HG02642 (cell line): Measurements from ENCODE around the gene DEFB132.
A peak's percentile ranks its signal among the peaks of the same experiment; 100 is the strongest.

Source experiments
- ATAC-seq: cut with Tn5 transposase; IDR thresholded peaks from one replicate; pipeline ENCODE4 v1.9.1; 2021; ENCODE audit warnings: mild to moderate bottlenecking; ENCODE audit not compliant: unreplicated experiment, poor library complexity

The DEFB132 gene

DNA sequence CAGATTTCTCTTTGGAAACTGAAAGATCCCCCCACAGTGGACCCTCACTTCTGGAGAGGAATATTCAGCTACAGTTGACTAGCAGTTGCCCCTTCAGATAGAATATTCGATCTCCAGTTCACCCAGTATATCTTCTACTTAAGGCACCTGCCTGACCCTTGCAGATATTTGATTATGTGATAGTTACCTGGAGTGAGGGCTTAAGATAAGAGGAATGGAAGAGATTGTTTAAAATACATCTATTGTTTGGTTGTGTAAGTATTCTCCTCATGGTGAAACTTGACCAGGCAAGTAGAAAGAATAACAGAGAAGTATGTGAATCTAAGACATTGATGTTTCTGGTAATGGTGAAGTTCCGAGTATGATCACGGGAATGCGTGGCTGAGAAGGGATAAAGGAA, 38.3 kb downstream of the DEFB132 start:
- no peak for ATAC-seq

DNA sequence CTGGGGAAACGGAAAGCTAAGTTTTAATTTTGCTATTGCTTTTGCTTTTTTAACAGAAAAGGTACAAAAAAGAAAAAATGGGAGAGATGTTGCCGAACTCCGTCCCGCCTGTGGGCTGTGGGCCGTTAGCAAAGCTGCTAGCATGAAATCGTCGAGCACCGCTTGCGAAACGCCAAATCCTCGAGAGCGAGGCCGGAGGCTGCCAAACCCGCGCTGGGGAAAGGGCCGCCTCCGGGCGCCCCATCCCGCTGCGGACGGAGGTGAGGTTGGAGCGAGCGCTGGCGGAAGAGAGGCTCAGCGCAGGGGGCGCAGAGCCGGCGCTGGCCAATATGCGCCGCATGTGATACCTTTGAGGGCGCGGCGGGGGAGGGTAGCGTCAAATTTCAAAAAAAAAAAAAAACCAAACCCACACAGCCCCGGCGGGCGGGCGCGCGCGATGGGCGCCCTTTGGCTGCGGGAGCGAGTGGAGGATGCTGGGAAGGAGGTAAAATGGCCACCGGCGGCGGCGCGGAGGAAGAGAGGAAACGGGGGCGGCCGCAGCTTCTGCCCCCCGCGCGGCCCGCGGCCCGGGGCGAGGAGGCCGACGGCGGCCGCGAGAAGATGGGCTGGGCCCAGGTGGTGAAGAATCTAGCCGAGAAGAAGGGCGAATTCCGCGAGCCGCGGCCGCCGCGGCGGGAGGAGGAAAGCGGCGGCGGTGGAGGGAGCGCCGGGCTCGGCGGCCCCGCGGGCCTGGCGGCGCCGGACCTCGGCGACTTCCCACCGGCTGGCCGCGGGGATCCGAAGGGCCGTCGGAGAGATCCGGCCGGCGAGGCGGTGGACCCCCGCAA, 39.8 kb downstream of the DEFB132 start, which contains the start of gene ZCCHC3:
ZCCHC3 (plus strand) TSS at position 473 of the 827 bp plus-strand sequence; CDS start at position 490, 17 bp downstream.
- peak; percentile 79 for ATAC-seq

DNA sequence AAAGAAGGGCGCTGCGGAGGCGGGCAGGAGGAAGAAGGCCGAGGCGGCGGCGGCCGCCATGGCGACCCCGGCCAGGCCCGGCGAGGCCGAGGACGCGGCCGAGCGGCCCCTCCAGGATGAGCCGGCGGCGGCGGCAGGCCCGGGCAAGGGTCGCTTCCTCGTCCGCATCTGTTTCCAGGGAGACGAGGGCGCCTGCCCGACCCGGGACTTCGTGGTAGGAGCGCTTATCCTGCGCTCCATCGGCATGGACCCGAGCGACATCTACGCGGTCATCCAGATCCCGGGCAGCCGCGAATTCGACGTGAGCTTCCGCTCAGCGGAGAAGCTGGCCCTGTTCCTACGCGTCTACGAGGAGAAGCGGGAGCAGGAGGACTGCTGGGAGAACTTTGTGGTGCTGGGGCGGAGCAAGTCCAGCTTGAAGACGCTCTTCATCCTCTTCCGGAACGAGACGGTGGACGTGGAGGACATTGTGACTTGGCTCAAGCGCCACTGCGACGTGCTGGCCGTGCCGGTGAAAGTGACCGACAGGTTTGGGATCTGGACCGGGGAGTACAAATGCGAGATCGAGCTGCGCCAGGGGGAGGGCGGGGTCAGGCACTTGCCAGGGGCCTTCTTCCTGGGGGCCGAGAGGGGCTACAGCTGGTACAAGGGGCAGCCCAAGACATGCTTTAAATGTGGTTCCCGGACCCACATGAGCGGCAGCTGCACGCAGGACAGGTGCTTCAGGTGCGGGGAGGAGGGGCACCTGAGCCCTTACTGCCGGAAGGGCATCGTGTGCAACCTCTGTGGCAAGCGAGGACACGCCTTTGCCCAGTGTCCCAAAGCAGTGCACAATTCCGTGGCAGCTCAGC, 40.6 kb downstream of the DEFB132 start:
- ATAC-seq: peak; percentile 30

DNA sequence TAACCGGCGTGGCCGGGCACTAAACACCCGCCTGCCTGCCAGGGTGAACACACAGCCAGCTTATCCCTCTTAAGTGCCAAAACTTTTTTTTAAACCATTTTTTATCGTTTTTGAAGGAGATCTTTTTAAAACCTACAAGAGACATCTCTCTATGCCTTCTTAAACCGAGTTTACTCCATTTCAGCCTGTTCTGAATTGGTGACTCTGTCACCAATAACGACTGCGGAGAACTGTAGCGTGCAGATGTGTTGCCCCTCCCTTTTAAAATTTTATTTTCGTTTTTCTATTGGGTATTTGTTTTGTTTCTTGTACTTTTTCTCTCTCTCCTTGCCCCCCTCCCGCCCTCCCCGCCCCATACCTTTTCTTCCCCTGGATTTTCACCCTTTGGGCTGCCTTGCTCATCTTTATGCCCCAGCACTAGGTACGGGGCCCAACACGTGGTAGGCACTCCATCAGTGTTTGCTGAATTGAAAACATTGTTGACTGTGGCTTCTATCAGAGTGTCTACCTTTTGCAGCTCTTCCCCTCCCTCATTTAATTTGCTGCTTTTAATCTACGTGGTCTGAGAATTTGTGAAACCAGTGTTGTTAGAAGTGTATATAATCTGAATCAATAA, 41.4 kb downstream of the DEFB132 start:
- ATAC-seq: no peak

DNA sequence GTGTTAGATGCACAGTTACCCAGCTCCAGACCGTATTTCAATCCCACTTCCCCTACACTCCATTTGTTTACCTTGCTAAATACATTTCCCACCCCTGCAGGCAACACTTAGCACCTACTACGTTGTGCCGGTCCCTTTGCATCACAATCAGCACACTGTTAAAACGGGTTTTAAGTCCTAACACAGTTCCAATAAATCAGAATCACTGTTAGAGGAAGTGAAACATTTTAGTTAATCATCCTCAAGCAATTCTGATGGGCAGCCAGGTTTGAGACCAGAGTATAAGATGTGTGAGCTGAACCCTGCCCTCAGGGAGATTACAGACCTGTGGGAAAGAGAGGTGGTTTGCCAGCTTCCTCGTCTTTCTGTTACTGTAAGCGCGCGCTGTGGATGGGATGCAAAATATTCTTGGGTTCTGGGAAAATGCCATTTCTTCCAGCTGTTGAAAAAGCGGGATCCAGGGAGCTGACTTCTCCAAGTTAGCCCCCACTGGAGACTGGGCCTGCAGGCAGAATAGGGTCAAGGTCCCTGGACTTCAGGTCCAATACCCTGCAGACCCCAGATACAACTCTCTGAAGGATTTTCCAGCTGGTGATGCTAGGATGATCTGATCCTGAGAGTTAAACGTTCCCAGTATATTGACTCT, 42.9 kb downstream of the DEFB132 start:
- ATAC-seq: no peak

DNA sequence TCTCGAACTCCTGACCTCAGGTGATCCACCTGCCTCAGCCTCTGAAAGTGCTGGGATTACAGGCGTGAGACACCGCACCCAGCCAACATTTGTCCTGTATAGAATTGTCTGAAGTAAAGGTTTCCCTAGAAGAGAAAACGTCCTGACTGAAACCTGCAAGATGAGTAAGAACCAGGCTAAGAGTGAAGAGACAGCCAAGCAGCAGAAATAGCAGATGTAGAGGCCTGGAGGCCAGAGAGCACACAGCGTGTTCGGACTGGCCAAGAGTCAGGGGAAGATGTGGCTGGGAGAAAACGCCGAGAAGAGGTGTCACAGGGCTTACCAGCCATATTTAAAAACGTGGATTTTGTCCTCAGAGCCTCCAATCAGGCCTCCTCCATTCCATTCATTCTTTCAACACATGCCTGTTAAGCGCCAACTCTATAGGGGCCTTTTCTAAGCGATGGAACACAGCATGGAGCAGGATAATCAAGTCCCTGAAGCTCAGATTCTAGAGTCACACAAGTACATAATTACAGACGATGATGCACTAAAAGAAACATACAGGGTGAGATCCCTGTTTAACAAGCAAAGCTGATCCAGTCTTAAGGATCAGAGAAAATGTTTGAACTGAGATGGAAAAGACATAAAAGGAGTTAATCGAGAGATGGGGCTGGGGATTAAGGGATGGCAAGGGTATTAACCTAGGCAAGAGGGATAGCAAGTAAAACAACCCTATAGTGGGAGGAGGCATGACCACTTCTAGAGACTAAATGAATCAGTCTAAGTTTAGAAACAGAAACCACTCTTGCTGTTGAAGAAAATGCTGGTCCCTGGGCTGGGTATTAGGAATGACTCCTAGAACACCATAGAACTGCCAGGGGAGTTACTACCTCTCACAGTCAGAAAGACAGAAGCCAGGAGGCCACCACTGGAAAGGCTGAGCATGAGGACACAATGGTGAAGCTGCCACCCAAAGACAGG, 44.6 kb downstream of the DEFB132 start:
- ATAC-seq: no peak

DNA sequence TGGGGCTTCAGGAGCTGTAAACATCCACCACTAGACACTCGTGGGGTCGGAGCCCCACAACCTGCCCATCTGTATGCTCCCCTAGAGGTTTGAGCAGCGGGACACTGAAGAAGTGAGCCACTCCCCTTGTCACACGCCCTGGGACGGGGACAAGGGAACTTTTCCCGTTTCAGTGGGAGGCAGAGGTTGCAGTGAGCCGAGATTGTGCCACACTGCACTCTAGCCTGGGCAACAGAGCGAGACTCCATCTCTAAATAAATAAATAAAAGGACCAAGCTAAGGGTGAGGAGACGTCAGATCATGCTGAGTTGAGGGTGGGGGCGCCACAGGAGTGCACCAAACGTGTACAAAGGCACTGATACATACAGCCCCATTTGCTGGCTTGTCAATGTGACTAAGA, 48.2 kb downstream of the DEFB132 start:
- no peak for ATAC-seq

DNA sequence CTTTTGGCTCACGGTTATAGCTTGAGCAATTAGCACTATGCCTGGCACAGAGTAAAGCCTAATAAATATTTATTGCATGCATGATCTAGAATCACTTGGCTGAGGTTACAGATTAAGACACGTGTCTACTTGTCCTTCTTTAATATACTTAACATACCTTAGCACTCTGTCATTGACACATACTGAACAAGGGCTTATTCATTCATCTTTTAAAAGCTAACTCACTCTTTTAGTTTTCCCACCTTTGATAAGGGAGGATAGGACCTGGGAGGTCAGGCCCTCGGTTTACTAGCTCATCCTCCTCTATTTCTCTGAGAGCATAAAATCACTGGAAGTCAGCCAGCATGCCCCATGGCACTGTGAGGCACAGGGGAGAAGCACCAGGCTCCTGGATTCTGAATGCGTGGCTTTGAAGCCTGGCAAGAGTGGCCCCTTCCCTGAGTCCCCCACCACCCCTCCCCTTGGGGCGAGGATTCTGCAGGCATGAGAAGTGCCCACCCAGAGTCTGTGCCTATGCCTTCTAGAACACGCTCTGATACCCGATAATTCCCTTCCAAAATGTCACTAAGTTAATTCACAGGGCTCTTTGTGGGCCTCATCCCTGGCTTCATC, 51.0 kb downstream of the DEFB132 start:
- no peak for ATAC-seq

DNA sequence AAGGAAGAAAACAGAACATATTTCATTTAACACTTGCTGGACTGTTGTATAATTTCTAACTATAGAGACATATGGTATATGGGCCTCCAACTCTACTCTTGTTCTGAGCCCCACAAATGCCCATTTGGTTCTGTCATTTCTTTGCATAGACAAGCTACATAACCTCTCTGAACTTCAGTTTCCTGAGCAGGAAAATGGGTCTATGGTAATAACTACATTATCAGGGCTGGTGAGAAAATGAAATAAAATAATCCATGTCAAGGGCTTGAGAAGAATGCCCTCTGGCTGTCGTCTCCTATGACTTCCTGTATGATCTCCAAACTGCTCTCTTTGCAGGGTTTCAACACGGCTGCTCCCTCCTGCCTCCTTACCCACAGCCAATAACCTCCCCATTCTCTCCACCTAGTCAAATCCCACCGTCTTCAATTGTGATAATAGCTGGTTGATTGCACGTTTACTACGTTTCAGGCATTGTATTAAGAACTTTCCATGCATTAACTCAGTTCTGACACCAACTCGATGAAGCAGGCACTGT, 51.8 kb downstream of the DEFB132 start:
- no peak for ATAC-seq

DNA sequence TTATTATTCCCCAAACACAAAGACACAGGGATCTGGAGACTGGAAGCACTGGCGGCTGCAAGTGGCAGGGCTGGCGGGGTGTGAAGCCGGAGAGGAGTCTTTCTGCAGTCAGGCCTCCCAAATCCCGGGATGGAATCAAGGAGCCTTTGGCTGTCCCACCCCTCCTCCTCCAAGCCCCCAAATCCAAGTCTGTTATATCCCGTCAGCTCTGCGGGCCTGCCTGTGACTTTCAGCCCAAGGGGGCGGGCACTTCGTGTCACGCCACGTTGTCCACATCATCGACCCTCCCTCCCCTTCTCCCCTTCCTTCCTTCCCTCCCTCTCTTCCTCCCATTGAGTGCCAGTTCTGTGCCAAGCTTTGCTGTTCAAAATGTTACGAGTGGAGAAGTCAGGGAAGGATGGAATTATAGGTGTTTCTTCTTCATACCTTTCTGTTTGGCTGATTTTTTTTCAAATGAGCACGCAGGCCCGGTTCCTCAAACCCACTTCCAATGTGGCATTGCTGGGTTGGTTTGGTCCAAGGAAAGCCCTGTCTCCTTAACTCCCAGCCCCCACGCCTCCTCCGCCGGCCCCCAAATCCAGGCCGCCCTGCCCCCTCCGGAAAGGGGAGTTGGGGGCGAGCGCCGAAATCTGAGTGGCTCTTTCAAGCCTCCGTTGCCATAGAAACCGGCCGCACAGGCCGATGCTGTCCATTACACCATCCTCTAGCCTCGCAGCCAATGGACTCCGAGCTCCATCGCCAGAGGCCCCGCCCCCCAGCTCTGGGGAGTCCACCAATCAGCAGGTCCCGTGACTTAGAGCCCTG, 52.5 kb downstream of the DEFB132 start:
- peak; percentile 100 for ATAC-seq

DNA sequence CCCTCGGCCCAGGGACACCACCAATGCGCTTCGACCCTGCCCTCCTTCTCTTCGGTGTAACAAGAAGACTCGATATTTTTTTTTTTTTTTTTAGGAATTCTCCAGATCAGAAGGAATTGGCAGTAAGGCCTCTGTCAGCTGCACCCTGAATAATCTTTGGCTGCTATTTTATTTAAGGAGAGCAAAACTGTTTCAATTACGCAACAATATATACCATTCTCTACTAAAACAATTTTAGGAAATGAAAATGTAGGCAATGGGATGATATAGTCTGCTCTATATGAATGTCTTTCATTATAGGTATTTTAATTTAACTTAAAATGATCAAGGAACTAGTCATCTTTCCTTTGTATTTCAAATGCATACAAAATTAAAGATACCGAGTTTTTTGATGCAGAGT, 53.1 kb downstream of the DEFB132 start:
- no peak for ATAC-seq
